Thyroid gland (tissue), 4 donors: Measurements from ENCODE around the gene PRICKLE1.

Experiments used
- CTCF ChIP-seq, 6 experiments: fragments of 200-600 bp in 3 of 6; fragments of 450-650 bp in 3 of 6; sonication (generic) in 3 of 6; IDR thresholded peaks; one replicate each; pipeline ENCODE4 v1.5.1; 2016 to 2019; ENCODE audit warnings: antibody characterized with exemption in 6 of 6, mild to moderate bottlenecking in 2 of 6, inconsistent platforms in 1 of 6, moderate library complexity in 1 of 6
- POLR2A ChIP-seq, 2 donors: fragments of 450-650 bp; IDR thresholded peaks; one replicate each; pipeline ENCODE4 v1.6.1; 2017; ENCODE audit warnings: antibody characterized with exemption in 2 of 2, mild to moderate bottlenecking in 2 of 2, moderate library complexity in 1 of 2

- TF ChIP-seq POLR2A (IDR thresholded peaks at IDR 0.05) (no peak), CTCF (IDR thresholded peaks at IDR 0.05) (no peak)
Observed at GRCh38 chr12:42564996-42565395, 24.6 kb downstream of the PRICKLE1 start.
